Smooth muscle cell of the brain vasculature (primary cell): ENCODE data around the gene ACSL4.

Source experiments
- DNase-seq: peaks from one replicate; pipeline ENCODE4 v3.0.0-alpha.2; 2012; ENCODE audit warnings: low read depth, low spot score

ACSL4 gene

DNA sequence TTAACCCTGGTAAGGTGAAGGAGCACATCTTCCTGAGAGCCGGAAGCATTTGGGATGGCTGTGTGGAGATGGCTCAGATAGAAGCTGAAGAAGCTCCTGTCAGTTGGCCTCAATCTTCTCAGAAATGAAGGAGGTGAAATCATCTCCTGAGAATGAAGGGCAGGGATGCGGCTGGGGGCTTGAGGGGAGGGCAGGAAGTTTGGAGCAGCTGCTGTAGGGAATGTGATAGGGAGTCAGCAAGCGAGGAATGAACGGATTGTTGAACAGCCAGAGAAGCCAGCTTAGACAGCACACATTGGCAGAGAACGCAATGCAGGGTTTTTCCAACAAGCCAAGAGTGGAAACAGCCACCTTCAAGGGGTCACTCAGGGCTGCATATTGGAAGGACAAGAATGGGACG lies 118.1 kb downstream of the ACSL4 start:
- DNase-seq = no peak

DNA sequence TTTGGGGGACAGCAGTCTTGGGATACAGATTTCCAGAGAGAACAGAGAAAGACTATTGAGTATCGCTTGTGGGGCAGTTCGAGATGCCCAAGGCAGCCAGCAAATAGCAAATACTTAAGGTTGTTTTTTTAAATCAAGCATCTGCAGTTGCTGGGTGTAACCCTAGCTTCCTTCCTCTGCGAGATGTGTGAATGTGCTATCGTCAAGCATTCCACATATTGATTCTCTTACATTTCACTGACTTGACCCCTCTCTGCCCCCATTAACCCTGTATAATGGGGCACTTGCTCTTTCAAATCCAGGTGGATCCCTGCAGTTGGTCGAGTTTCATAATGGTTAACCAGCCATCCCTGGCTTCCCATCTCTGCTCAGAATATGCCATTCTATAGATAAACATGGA lies 131.6 kb downstream of the ACSL4 start:
- DNase-seq = no peak

DNA sequence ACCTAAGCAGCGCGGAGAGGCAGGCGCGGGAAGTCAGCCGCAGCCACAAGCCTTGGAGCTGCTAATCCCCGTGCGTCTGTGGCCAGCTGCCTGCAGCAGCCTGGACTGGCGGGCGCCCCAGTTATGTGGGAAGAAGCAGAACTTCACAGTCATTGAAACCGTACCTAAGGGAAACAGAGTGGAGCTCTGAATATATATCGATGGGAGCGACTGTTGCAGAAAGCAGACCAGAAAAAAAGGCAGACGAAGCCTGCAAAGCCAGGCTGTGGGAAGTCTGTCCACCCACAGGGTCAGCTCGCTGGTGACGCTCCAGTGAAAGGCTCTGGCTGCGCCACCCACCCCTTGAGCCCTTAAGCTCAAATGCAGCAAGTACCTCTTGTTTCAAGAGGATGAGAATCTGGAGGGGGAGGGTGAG lies 132.8 kb downstream of the ACSL4 start:
- DNase-seq = no peak

DNA sequence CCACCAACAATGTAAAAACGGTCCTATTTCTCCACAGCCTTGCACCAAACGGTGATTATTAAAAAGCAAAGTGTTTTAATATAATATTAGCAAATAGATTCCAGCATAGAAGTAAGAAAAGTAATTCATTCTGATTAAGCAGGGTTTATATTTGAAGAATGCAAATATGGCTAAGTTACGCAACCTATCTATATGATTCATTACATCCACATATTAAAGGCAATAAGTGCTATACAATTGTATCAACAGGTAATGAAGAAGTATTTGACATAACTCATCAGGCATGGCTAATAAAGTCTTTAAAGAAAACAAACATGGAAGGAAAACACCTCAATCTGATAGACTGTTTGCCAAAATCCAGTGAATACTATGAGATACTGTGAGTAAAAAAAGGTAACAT lies 137.0 kb downstream of the ACSL4 start:
- no peak for DNase-seq
